Adrenal gland (tissue), 12 donors: ENCODE measurements around the gene ADH5. TPM values are rescaled to one million over a fixed set of nuclear protein-coding genes. Genes with fewer than 3 reads are reported as not detected.

Source experiments
- DNase-seq, 7 donors: peaks; one replicate each; pipeline ENCODE4 v3.0.0-alpha.2; 2019 to 2020
- H3K27ac ChIP-seq, 5 donors: fragments of 200-600 bp; sonication (generic) in 4 of 5; 1 replicate in 3 of 5; 2 replicates in 2 of 5; pipeline versions ENCODE4 v1.5.1 to v1.8.0; 2016 to 2020; ENCODE audit warnings: mild to moderate bottlenecking in 1 of 5
- H3K27me3 ChIP-seq: fragments of 200-600 bp; 2 replicates; pipeline ENCODE4 v1.8.0; 2021
- H3K36me3 ChIP-seq, 2 donors: fragments of 200-600 bp; replicated peaks in 1 of 2; 1 replicate in 1 of 2; 2 replicates in 1 of 2; pipeline versions ENCODE4 v1.5.1 to v1.8.0; 2018 to 2022
- H3K4me1 ChIP-seq, 2 donors: fragments of 200-600 bp; replicated peaks in 1 of 2; 1 replicate in 1 of 2; 2 replicates in 1 of 2; pipeline versions ENCODE4 v1.5.1 to v1.8.0; 2018 to 2021
- H3K4me3 ChIP-seq, 4 donors: fragments of 200-600 bp; sonication (generic) in 3 of 4; one replicate each; pipeline ENCODE4 v1.5.1; 2016 to 2018
- H3K9me3 ChIP-seq, 3 donors: fragments of 200-600 bp; sonication (generic) in 1 of 3; replicated peaks in 1 of 3; 1 replicate in 2 of 3; 2 replicates in 1 of 3; pipeline versions ENCODE4 v1.5.1 to v1.8.0; 2016 to 2021
- POLR2A ChIP-seq, 2 donors: fragments of 450-650 bp; IDR thresholded peaks; one replicate each; pipeline ENCODE4 v1.6.1; 2017; ENCODE audit warnings: antibody characterized with exemption in 2 of 2, mild to moderate bottlenecking in 2 of 2, moderate library complexity in 1 of 2
- WGBS, 4 donors: extraction: QIAGEN DNeasy Blood & Tissue Kit in 2 of 4; methylation state at CpG; one replicate each; pipeline versions ENCODE4 v1.1.5 to v1.1.7; 2013 to 2017; 5-methylcytosine and 5-hydroxymethylcytosine counted together
- intact Hi-C, 2 donors: fragments of 100-400 bp; cut with DNase I; formaldehyde crosslinking; loops; one replicate each; pipeline versions ENCODE4 v1.14.1 to v1.15.0; 2022 to 2023
- polyA plus RNA-seq, 3 donors: library from polyadenylated mRNA; stranded (reverse); fragments of 200-250 nt in 2 of 3; fragments of 350-450 nt in 1 of 3; fragmentation: Illumina TruSeq in 1 of 3; extraction: RNeasy Lipid Tissue Mini Kit (QIAGEN cat#74804) in 1 of 3; gene quantifications; one replicate each; pipeline ENCODE4 v1.2.3, GENCODE V29; 2013 to 2014
- total RNA-seq, 9 donors: library from RNA; depleted of rRNA in 4 of 9; stranded (reverse); fragments of >200 nt in 4 of 9; fragments of 120-200 nt in 1 of 9; fragmentation: NEBNext Ultra II Directional in 1 of 9; extraction: Animal tissue kit (Norgen Biotek cat#: 25700) in 1 of 9; gene quantifications; one replicate each; pipeline versions ENCODE4 v1.1.0 to v1.2.4, GENCODE V29; 2013 to 2023
- TF ChIP-seq, protein P1 (sequence below), 6 experiments: fragments of 450-650 bp in 4 of 6; fragments of 200-600 bp in 2 of 6; sonication (generic) in 1 of 6; IDR thresholded peaks; 1 replicate in 5 of 6; 2 replicates in 1 of 6; pipeline versions ENCODE4 v1.5.1 to v1.8.0; 2016 to 2021; ENCODE audit warnings: antibody characterized with exemption in 6 of 6, mild to moderate bottlenecking in 2 of 6, moderate library complexity in 1 of 6
- donor health status: healthy with polysubstance abuse.
- donor health status: Bipolar disorder and iron deficiency.
- donor health status: DM: yes; HTN: yes; CAD: no.
- donor health status: DM: no; HTN: no; CAD: no.
- donor health status: DM: no; HTN: no; CAD: no.
- donor health status: DM: yes; HTN: yes; CAD: no.

ADH5 gene
- total and polyA plus RNA-seq, 12 donors: 50.1 to 145 (median 104) TPM

DNA sequence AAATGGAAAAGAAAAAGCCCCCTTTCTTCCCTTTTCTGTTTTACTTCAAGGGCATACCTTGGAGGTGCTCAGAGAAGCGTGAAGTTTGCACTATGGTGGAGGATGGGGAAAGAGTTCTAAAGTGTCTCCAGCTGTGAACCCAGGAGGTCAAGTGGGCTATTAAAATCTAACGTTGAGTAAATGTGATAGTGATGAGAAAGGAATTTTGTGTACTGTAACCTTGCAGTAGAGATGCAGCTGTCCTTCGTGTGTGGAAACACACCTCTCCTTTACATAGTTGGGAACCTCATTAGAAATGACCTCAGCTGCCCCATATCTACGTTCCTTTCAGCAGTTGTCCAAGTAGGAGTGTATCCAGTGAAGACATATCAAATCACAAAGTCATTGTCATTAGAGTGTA lies 26.5 kb downstream of the ADH5 start:
- WGBS, 4 donors: 78 to 84% (median 80%) methylated on average over 4 of the region's 4 CpGs
- no peak for TF ChIP-seq POLR2A (IDR thresholded peaks at IDR 0.05)
- TF ChIP-seq, protein P1, sequence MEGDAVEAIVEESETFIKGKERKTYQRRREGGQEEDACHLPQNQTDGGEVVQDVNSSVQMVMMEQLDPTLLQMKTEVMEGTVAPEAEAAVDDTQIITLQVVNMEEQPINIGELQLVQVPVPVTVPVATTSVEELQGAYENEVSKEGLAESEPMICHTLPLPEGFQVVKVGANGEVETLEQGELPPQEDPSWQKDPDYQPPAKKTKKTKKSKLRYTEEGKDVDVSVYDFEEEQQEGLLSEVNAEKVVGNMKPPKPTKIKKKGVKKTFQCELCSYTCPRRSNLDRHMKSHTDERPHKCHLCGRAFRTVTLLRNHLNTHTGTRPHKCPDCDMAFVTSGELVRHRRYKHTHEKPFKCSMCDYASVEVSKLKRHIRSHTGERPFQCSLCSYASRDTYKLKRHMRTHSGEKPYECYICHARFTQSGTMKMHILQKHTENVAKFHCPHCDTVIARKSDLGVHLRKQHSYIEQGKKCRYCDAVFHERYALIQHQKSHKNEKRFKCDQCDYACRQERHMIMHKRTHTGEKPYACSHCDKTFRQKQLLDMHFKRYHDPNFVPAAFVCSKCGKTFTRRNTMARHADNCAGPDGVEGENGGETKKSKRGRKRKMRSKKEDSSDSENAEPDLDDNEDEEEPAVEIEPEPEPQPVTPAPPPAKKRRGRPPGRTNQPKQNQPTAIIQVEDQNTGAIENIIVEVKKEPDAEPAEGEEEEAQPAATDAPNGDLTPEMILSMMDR (IDR thresholded peaks at IDR 0.05): no peak
- H3K27ac ChIP-seq: no peak overlapping the region
- peaks cover 0 to 4% of the 10 kb centered on the region in 2 donors for H3K36me3 ChIP-seq
- H3K27me3 ChIP-seq: no peaks in the 10 kb centered on the region
- H3K4me1 ChIP-seq: no peaks in the 10 kb centered on the region
- no peak overlapping the region for H3K4me3 ChIP-seq
- no peak for DNase-seq
- intact Hi-C loops: no loop called here
- H3K9me3 ChIP-seq: no peaks in the 10 kb centered on the region

DNA sequence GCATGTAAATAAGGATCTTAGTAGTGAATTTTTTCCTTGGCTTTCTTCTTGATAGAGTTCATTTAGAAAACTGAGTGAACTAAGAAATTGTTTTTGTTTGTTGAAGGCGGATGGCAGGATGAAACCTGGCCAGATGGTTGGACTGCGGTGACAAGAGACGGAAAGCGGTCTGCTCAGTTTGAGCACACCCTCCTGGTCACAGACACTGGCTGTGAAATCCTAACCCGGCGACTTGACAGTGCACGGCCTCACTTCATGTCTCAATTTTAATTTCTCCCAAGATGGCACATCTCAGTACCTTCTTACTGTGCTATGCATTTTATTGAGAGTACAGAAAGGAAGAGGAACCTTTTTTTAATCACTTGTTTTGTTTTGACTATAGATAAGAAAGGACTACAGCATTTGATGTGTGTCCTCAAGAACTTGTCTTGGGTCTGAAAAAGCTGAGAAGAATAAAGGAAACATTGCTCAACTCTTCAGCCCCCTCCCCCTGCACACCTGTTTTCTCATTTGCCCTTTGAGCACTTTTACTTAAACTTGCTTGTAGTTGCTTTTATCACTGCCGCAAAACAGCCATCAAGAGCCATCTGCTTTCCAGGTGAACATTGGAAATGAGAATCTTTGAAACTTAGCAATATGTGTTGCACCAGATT lies 27.4 kb downstream of the ADH5 start:
- peaks cover 0 to 4% of the 10 kb centered on the region in 2 donors for H3K36me3 ChIP-seq
- no peaks in the 10 kb centered on the region for H3K4me1 ChIP-seq
- H3K27me3 ChIP-seq: no peaks in the 10 kb centered on the region
- H3K4me3 ChIP-seq: no peak overlapping the region
- no peaks in the 10 kb centered on the region for H3K9me3 ChIP-seq
- no peak overlapping the region for H3K27ac ChIP-seq
- TF ChIP-seq, protein P1 (IDR thresholded peaks at IDR 0.05): no peak
- no peak for TF ChIP-seq POLR2A (IDR thresholded peaks at IDR 0.05)
- intact Hi-C loops: no loop called here
- WGBS, 4 donors: 92 to 97% (median 96%) methylated on average over 8 of the region's 8 CpGs
- DNase-seq: no peak

DNA sequence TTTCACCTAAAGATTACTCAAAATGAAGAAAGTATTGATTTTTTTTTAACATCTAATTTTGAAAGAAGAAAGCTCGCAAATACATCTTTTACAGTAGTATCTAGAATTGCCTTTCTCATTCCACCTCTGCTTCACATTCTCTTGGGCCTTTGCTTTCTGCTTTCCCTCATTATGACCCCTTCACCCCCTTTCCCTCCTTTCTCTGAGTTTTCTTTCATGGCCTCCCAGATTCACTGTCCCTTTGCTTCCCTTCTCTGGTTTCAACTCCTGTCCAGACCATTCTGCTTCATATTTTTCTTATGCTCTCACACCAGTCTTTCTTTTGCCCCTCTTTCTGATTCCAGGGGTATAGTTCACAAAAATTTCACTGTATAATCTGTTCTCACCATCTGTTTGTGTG lies 29.0 kb downstream of the ADH5 start:
- no peak for DNase-seq
- intact Hi-C loops: loop anchor here (10.0 kb wide), 3 partner anchors 65 to 595 kb away; partner anchors contain the start of gene METAP1 (in 2 of the 2)
- TF ChIP-seq, protein P1 (IDR thresholded peaks at IDR 0.05): no peak
- TF ChIP-seq POLR2A (IDR thresholded peaks at IDR 0.05): no peak
- Histone ChIP-seq H3K27me3 (no peaks in the 10 kb centered on the region), H3K9me3 (no peaks in the 10 kb centered on the region), H3K27ac (no peak overlapping the region), H3K36me3 (peaks cover 0 to 4% of the 10 kb centered on the region in 2 donors), H3K4me3 (no peak overlapping the region), H3K4me1 (no peaks in the 10 kb centered on the region)
- WGBS, 4 donors: 90 to 100% (median 99%) methylated on average over 1 of the region's 1 CpG

DNA sequence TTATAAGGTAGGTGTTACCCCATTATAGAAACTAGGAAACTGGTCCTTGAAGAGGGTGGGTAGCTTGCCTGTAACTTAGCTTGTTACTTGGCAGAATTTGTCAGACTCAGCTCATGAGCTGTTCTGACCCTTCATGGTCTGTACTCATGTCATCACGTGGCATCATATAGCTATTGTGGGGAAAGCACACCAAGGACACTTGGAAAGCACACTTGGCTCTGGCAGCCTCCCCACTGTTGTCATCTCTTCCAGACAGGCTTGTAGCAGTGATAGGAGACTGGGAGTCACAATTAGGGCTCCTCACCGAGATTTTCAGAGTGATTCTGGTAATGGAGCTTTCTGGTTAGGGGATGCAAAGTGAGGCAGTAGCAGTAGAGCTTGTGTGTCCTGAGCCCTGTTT lies 30.4 kb downstream of the ADH5 start:
- 83 to 100% (median 84%) methylated on average over 1 to 2 of the region's 2 CpGs for WGBS, 4 donors
- peak in 1 of 7 donors; percentile 10 for DNase-seq
- no peak overlapping the region for H3K4me3 ChIP-seq
- no peaks in the 10 kb centered on the region for H3K27me3 ChIP-seq
- H3K4me1 ChIP-seq: no peaks in the 10 kb centered on the region
- H3K9me3 ChIP-seq: no peaks in the 10 kb centered on the region
- peaks cover 0 to 4% of the 10 kb centered on the region in 2 donors for H3K36me3 ChIP-seq
- TF ChIP-seq, protein P1 (IDR thresholded peaks at IDR 0.05): no peak
- no peak for TF ChIP-seq POLR2A (IDR thresholded peaks at IDR 0.05)
- intact Hi-C loops: loop anchor here (10.0 kb wide), 3 partner anchors 63 to 593 kb away; partner anchors contain the start of gene METAP1 (in 2 of the 2)
- H3K27ac ChIP-seq: no peak overlapping the region
